Thoracic aorta (tissue), 2 donors: Measurements from ENCODE around the gene CD300LG. TPM values are rescaled to one million over a fixed set of nuclear protein-coding genes. Genes with fewer than 3 reads are reported as not detected.

Experiments
- ATAC-seq: fragments of 150-250 bp; one replicate; pipeline ENCODE4 v1.8.0; 2017; ENCODE audit warnings: low read depth; ENCODE audit not compliant: insufficient number of reproducible peaks, low FRiP score
- DNase-seq: peaks from one replicate; pipeline ENCODE4 v3.0.0-alpha.2; 2020; ENCODE audit warnings: low spot score
- H3K27ac ChIP-seq, 2 donors: fragments of 200-600 bp; sonication (generic); 1 replicate in 1 of 2; 2 replicates in 1 of 2; pipeline ENCODE4 v1.5.1; 2016; ENCODE audit warnings: mild to moderate bottlenecking in 2 of 2, moderate library complexity in 2 of 2
- H3K27me3 ChIP-seq: fragments of 200-600 bp; sonication (generic); replicated peaks from 2 replicates; pipeline ENCODE4 v1.6.0; 2016; ENCODE audit warnings: mild to moderate bottlenecking; ENCODE audit not compliant: insufficient read depth
- H3K36me3 ChIP-seq: fragments of 200-600 bp; sonication (generic); one replicate; pipeline ENCODE4 v1.5.1; 2016
- H3K4me1 ChIP-seq, 2 donors: fragments of 200-600 bp; sonication (generic); 1 replicate in 1 of 2; 2 replicates in 1 of 2; pipeline versions ENCODE4 v1.5.1 to v1.6.0; 2016; ENCODE audit warnings: low read depth in 2 of 2, mild to moderate bottlenecking in 1 of 2; ENCODE audit not compliant: control insufficient read depth in 1 of 2
- H3K4me3 ChIP-seq: fragments of 200-600 bp; sonication (generic); 2 replicates; pipeline ENCODE4 v1.5.1; 2016; ENCODE audit warnings: mild to moderate bottlenecking
- H3K9me3 ChIP-seq: fragments of 200-600 bp; sonication (generic); 2 replicates; pipeline ENCODE4 v1.5.1; 2016
- total RNA-seq, 2 donors: library from RNA; depleted of rRNA; stranded (reverse); fragments of >200 nt; gene quantifications; one replicate each; pipeline versions ENCODE4 v1.1.0 to v1.2.3, GENCODE V29; 2016
- TF ChIP-seq, protein P1 (sequence below): fragments of 200-600 bp; sonication (generic); IDR thresholded peaks from one replicate; pipeline ENCODE4 v1.5.1; 2019; ENCODE audit warnings: antibody characterized with exemption

CD300LG gene
- total RNA-seq, 2 donors from 2014 or later, result 0.35 to 3.2 TPM

DNA sequence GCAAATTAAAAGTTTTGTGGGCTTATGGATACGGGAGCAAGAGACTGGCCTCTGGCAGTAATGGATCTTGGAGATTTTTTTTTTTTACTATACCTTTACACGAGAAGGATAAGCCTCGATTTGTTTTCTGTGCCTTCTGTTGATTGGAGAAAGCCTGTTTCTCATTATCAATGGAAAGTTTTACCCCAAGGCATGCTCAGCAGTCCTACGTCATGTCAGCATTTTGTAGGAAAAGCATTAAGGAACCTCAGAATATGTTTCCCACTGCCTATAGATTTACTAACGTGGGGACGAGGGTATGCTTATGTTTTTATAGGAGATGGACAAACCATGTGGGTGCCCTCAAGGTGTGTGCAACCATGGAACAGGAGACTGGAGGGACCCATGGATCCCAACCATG is 26.8 kb downstream of the CD300LG start:
- H3K4me3 ChIP-seq, result no peak overlapping the region
- H3K27me3 ChIP-seq, result no peaks in the 10 kb centered on the region
- ATAC-seq (no peak), DNase-seq (no peak)
- peaks cover 3% of the 10 kb centered on the region for H3K36me3 ChIP-seq
- H3K27ac ChIP-seq, result no peak overlapping the region
- no peaks in the 10 kb centered on the region for H3K4me1 ChIP-seq
- TF ChIP-seq, protein P1, sequence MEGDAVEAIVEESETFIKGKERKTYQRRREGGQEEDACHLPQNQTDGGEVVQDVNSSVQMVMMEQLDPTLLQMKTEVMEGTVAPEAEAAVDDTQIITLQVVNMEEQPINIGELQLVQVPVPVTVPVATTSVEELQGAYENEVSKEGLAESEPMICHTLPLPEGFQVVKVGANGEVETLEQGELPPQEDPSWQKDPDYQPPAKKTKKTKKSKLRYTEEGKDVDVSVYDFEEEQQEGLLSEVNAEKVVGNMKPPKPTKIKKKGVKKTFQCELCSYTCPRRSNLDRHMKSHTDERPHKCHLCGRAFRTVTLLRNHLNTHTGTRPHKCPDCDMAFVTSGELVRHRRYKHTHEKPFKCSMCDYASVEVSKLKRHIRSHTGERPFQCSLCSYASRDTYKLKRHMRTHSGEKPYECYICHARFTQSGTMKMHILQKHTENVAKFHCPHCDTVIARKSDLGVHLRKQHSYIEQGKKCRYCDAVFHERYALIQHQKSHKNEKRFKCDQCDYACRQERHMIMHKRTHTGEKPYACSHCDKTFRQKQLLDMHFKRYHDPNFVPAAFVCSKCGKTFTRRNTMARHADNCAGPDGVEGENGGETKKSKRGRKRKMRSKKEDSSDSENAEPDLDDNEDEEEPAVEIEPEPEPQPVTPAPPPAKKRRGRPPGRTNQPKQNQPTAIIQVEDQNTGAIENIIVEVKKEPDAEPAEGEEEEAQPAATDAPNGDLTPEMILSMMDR, result no peak
- H3K9me3 ChIP-seq, result no peaks in the 10 kb centered on the region

DNA sequence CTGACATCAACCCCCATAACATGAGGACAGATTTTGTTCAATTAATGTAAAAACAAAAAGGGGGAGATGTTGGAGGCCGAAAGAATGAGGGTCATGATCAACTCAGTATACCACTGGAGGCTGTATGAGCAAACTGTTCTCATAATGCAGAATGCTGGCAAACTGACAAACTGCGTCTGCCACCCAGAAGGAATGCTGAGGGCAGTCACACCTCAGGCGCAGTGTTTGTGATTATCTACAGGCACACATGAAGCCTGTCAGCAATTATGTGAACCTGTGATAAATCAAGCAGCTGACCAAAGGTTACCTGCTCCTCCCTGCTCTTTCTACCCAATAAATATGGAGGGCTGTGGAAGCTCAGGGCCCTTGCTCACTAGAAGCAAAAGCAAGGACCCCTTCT is 27.3 kb downstream of the CD300LG start:
- Histone ChIP-seq H3K4me1 (no peaks in the 10 kb centered on the region), H3K27ac (no peak overlapping the region), H3K4me3 (no peak overlapping the region), H3K36me3 (peaks cover 7% of the 10 kb centered on the region), H3K27me3 (no peaks in the 10 kb centered on the region), H3K9me3 (no peaks in the 10 kb centered on the region)
- ATAC-seq (no peak), DNase-seq (no peak)
- TF ChIP-seq, protein P1, result no peak

DNA sequence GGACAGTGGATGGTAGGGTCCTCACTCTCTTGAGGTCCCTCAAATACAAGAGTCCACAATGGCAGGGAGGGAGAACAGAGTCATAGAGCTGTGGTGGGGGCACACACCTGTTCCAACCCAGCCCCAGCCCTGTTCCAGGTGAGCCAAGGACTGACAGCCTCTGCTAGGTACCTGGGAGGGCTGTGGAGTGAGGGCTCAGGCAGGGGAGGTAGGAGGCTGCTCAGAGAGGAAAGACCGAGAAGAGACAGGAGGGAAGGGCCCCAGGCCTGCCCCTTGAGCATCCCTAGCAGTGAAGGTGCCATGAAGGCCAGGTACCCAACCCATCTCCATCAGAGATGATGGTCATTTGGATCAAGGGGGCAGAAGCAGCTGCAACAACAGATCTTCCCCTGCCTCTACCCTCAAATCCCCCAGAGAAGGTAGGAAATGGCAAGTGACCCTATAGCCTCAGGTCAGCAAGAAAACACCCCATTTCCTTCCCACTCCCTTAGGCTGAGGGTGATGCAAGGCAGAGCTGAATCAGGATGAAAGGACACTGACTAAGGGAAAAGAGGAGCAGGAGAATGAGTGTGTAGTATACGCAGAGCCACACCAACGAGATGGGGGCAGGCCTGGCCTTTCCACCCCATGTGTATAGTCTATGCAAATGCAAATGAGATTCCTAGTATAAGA is 28.6 kb downstream of the CD300LG start:
- no peaks in the 10 kb centered on the region for H3K4me1 ChIP-seq
- no peaks in the 10 kb centered on the region for H3K27me3 ChIP-seq
- H3K36me3 ChIP-seq, result peaks cover 13% of the 10 kb centered on the region
- ATAC-seq, result no peak
- no peak overlapping the region for H3K27ac ChIP-seq
- TF ChIP-seq, protein P1, result no peak
- H3K9me3 ChIP-seq, result no peaks in the 10 kb centered on the region
- H3K4me3 ChIP-seq, result no peak overlapping the region
- no peak for DNase-seq

DNA sequence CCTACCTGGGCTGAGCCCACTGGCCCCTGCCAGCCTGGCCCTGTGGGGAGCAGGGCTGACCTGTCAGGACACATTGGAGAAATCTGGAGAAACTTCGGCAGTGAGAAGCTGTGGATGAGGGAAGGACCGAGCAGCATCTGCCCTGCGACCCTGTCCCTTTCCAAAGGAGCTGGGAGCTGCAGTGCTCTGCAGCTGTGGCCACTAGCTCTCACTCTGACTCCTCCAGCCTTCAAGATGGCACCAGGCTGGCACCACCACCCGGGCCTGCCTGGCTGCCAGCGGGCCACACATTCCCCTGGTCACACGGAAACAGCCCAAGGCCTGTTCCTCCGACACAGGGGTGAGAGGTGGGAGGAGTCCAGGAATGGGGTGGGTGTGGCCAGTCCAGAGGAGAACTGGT is 30.1 kb downstream of the CD300LG start:
- no peak for ATAC-seq
- H3K9me3 ChIP-seq, result no peaks in the 10 kb centered on the region
- no peak overlapping the region for H3K4me3 ChIP-seq
- TF ChIP-seq, protein P1, result no peak
- no peak for DNase-seq
- H3K4me1 ChIP-seq, result no peaks in the 10 kb centered on the region
- no peak overlapping the region for H3K27ac ChIP-seq
- no peaks in the 10 kb centered on the region for H3K27me3 ChIP-seq
- H3K36me3 ChIP-seq, result peaks cover 27% of the 10 kb centered on the region

DNA sequence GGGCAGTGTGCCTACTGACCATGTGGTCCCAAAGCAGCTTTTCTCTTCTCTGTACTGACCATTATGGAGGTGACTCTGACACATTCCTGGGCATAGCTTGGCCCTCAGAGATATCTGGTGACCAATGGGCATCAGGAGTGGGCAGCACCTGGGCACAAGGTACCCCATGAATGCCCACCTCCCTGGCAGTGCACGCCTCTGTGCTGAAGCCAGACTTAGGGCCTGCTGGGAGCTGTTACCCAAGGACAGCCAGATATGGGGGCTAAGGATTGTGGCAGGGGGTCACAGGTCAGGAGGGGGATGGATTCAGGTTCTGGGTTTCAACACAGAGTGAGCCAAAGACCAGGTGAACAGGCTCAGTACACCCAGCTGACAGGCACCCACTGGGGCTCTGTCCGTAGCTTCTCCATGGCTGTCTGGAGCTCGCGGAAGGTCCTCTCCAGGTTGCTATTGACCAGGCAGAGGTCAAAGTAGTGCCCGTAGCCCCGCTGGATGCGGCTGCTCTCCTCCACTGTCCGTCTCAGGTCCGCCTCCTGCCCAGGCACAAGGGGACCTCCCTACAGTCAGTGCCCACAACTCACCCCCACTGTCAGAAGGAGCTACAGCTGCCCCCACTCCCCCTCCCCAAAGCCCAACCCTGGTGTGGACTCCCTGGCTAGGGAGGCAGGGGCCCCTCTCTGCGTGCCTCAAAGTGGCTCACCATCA is 30.6 kb downstream of the CD300LG start:
- DNase-seq, result no peak
- Histone ChIP-seq H3K27ac (no peak overlapping the region), H3K4me1 (no peaks in the 10 kb centered on the region), H3K36me3 (peaks cover 30% of the 10 kb centered on the region), H3K9me3 (no peaks in the 10 kb centered on the region), H3K4me3 (no peak overlapping the region), H3K27me3 (no peaks in the 10 kb centered on the region)
- ATAC-seq, result no peak
- TF ChIP-seq, protein P1, result no peak
